Breast epithelium (tissue), 3 donors: ENCODE measurements around the gene CATSPER4.

ENCODE experiments used
- POLR2A ChIP-seq: fragments of 450-650 bp; IDR thresholded peaks from one replicate; pipeline ENCODE4 v1.6.1; 2016; ENCODE audit warnings: antibody characterized with exemption, mild to moderate bottlenecking, moderate library complexity
- POLR2AphosphoS5 ChIP-seq, 3 donors: sonication (generic); formaldehyde crosslinking; IDR thresholded peaks; one replicate each; pipeline ENCODE4 v1.6.1; 2017; ENCODE audit warnings: antibody characterized with exemption in 3 of 3
- TF ChIP-seq, protein P1 (sequence below), 3 donors: fragments of 450-650 bp; IDR thresholded peaks; one replicate each; pipeline ENCODE4 v1.5.1; 2016 to 2017; ENCODE audit warnings: antibody characterized with exemption in 3 of 3, mild to moderate bottlenecking in 3 of 3, moderate library complexity in 3 of 3

- TF ChIP-seq, protein P1, sequence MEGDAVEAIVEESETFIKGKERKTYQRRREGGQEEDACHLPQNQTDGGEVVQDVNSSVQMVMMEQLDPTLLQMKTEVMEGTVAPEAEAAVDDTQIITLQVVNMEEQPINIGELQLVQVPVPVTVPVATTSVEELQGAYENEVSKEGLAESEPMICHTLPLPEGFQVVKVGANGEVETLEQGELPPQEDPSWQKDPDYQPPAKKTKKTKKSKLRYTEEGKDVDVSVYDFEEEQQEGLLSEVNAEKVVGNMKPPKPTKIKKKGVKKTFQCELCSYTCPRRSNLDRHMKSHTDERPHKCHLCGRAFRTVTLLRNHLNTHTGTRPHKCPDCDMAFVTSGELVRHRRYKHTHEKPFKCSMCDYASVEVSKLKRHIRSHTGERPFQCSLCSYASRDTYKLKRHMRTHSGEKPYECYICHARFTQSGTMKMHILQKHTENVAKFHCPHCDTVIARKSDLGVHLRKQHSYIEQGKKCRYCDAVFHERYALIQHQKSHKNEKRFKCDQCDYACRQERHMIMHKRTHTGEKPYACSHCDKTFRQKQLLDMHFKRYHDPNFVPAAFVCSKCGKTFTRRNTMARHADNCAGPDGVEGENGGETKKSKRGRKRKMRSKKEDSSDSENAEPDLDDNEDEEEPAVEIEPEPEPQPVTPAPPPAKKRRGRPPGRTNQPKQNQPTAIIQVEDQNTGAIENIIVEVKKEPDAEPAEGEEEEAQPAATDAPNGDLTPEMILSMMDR (IDR thresholded peaks at IDR 0.05) = no peak
- TF ChIP-seq POLR2AphosphoS5 (IDR thresholded peaks at IDR 0.05) = no peak
- no peak for TF ChIP-seq POLR2A
Observed at GRCh38 chr1:26191739-26192138, 1.3 kb downstream of the CATSPER4 start.
